Adrenal gland (tissue), 12 donors: Measurements from ENCODE around the gene TENM4. TPM values are rescaled to one million over a fixed set of nuclear protein-coding genes. Genes with fewer than 3 reads are reported as not detected.

Experiments
- DNase-seq, 7 donors: peaks; one replicate each; pipeline ENCODE4 v3.0.0-alpha.2; 2019 to 2020
- H3K27ac ChIP-seq, 5 donors: fragments of 200-600 bp; sonication (generic) in 4 of 5; 1 replicate in 3 of 5; 2 replicates in 2 of 5; pipeline versions ENCODE4 v1.5.1 to v1.8.0; 2016 to 2020; ENCODE audit warnings: mild to moderate bottlenecking in 1 of 5
- H3K27me3 ChIP-seq: fragments of 200-600 bp; 2 replicates; pipeline ENCODE4 v1.8.0; 2021
- H3K36me3 ChIP-seq, 2 donors: fragments of 200-600 bp; replicated peaks in 1 of 2; 1 replicate in 1 of 2; 2 replicates in 1 of 2; pipeline versions ENCODE4 v1.5.1 to v1.8.0; 2018 to 2022
- H3K4me1 ChIP-seq, 2 donors: fragments of 200-600 bp; replicated peaks in 1 of 2; 1 replicate in 1 of 2; 2 replicates in 1 of 2; pipeline versions ENCODE4 v1.5.1 to v1.8.0; 2018 to 2021
- H3K4me3 ChIP-seq, 4 donors: fragments of 200-600 bp; sonication (generic) in 3 of 4; one replicate each; pipeline ENCODE4 v1.5.1; 2016 to 2018
- H3K9me3 ChIP-seq, 3 donors: fragments of 200-600 bp; sonication (generic) in 1 of 3; replicated peaks in 1 of 3; 1 replicate in 2 of 3; 2 replicates in 1 of 3; pipeline versions ENCODE4 v1.5.1 to v1.8.0; 2016 to 2021
- POLR2A ChIP-seq, 2 donors: fragments of 450-650 bp; IDR thresholded peaks; one replicate each; pipeline ENCODE4 v1.6.1; 2017; ENCODE audit warnings: antibody characterized with exemption in 2 of 2, mild to moderate bottlenecking in 2 of 2, moderate library complexity in 1 of 2
- WGBS, 4 donors: extraction: QIAGEN DNeasy Blood & Tissue Kit in 2 of 4; methylation state at CpG; one replicate each; pipeline versions ENCODE4 v1.1.5 to v1.1.7; 2013 to 2017; 5-methylcytosine and 5-hydroxymethylcytosine counted together
- intact Hi-C, 2 donors: fragments of 100-400 bp; cut with DNase I; formaldehyde crosslinking; loops; one replicate each; pipeline versions ENCODE4 v1.14.1 to v1.15.0; 2022 to 2023
- polyA plus RNA-seq, 3 donors: library from polyadenylated mRNA; stranded (reverse); fragments of 200-250 nt in 2 of 3; fragments of 350-450 nt in 1 of 3; fragmentation: Illumina TruSeq in 1 of 3; extraction: RNeasy Lipid Tissue Mini Kit (QIAGEN cat#74804) in 1 of 3; gene quantifications; one replicate each; pipeline ENCODE4 v1.2.3, GENCODE V29; 2013 to 2014
- total RNA-seq, 9 donors: library from RNA; depleted of rRNA in 4 of 9; stranded (reverse); fragments of >200 nt in 4 of 9; fragments of 120-200 nt in 1 of 9; fragmentation: NEBNext Ultra II Directional in 1 of 9; extraction: Animal tissue kit (Norgen Biotek cat#: 25700) in 1 of 9; gene quantifications; one replicate each; pipeline versions ENCODE4 v1.1.0 to v1.2.4, GENCODE V29; 2013 to 2023
- TF ChIP-seq, protein P1 (sequence below), 6 experiments: fragments of 450-650 bp in 4 of 6; fragments of 200-600 bp in 2 of 6; sonication (generic) in 1 of 6; IDR thresholded peaks; 1 replicate in 5 of 6; 2 replicates in 1 of 6; pipeline versions ENCODE4 v1.5.1 to v1.8.0; 2016 to 2021; ENCODE audit warnings: antibody characterized with exemption in 6 of 6, mild to moderate bottlenecking in 2 of 6, moderate library complexity in 1 of 6
- donor health status: healthy with polysubstance abuse.
- donor health status: Bipolar disorder and iron deficiency.
- donor health status: DM: yes; HTN: yes; CAD: no.
- donor health status: DM: no; HTN: no; CAD: no.
- donor health status: DM: no; HTN: no; CAD: no.
- donor health status: DM: yes; HTN: yes; CAD: no.

TENM4 gene
- total and polyA plus RNA-seq, 12 donors, result 0.74 to 24.9 (median 6.7) TPM

DNA sequence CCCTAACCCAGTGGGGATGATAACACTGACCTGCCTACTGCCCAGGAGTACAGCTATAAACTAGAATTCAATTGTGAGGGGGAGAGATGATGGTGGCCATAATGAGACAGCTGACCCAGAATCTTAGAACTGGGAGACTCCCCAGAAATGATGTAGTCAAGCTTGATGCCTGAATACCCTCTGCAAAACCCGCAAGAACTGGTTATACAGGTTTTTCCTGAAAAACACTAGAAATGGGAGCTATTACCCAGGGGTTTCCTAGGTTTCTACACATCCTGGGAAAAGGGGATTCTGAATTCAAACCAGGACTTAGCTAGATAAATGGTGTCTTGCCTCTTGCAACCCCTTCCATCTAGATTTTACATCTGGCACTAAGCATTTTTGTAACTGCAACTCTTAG is 752.4 kb downstream of the TENM4 start:
- 77 to 93% (median 92%) methylated on average over 1 of the region's 1 CpG for WGBS, 4 donors
- DNase-seq, result no peak
- Histone ChIP-seq H3K4me1 (no peaks in the 10 kb centered on the region), H3K9me3 (no peaks in the 10 kb centered on the region), H3K36me3 (no peaks in the 10 kb centered on the region), H3K27me3 (no peaks in the 10 kb centered on the region), H3K4me3 (no peak overlapping the region), H3K27ac (no peak overlapping the region)
- intact Hi-C loops, result no loop called here
- TF ChIP-seq, protein P1, sequence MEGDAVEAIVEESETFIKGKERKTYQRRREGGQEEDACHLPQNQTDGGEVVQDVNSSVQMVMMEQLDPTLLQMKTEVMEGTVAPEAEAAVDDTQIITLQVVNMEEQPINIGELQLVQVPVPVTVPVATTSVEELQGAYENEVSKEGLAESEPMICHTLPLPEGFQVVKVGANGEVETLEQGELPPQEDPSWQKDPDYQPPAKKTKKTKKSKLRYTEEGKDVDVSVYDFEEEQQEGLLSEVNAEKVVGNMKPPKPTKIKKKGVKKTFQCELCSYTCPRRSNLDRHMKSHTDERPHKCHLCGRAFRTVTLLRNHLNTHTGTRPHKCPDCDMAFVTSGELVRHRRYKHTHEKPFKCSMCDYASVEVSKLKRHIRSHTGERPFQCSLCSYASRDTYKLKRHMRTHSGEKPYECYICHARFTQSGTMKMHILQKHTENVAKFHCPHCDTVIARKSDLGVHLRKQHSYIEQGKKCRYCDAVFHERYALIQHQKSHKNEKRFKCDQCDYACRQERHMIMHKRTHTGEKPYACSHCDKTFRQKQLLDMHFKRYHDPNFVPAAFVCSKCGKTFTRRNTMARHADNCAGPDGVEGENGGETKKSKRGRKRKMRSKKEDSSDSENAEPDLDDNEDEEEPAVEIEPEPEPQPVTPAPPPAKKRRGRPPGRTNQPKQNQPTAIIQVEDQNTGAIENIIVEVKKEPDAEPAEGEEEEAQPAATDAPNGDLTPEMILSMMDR (IDR thresholded peaks at IDR 0.05), result no peak
- no peak for TF ChIP-seq POLR2A (IDR thresholded peaks at IDR 0.05)

DNA sequence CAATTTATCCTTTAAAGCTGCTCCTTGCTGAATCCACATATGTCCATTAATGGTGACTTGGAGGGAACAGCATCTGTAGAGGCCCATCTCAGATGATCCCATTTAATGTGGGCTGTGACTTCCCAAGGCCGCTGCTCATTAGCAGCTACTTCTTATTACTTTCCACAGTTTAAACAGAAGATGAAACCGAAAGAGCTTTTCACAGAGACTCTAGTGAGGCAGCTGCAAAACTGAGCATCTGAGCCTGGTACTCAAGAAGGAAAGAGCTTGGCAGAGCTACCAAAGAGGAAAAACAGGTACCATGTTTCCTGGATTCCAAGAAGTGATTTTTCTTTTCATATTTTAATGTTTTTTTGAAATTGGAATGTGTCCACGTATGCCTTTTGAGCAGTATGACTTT is 755.7 kb downstream of the TENM4 start:
- 78 to 90% (median 86%) methylated on average over 3 of the region's 3 CpGs for WGBS, 4 donors
- H3K9me3 ChIP-seq, result no peaks in the 10 kb centered on the region
- no peaks in the 10 kb centered on the region for H3K27me3 ChIP-seq
- intact Hi-C loops, result no loop called here
- no peak overlapping the region for H3K4me3 ChIP-seq
- DNase-seq, result no peak
- H3K36me3 ChIP-seq, result no peaks in the 10 kb centered on the region
- H3K4me1 ChIP-seq, result no peaks in the 10 kb centered on the region
- TF ChIP-seq, protein P1 (IDR thresholded peaks at IDR 0.05), result no peak
- no peak for TF ChIP-seq POLR2A (IDR thresholded peaks at IDR 0.05)
- H3K27ac ChIP-seq, result no peak overlapping the region

DNA sequence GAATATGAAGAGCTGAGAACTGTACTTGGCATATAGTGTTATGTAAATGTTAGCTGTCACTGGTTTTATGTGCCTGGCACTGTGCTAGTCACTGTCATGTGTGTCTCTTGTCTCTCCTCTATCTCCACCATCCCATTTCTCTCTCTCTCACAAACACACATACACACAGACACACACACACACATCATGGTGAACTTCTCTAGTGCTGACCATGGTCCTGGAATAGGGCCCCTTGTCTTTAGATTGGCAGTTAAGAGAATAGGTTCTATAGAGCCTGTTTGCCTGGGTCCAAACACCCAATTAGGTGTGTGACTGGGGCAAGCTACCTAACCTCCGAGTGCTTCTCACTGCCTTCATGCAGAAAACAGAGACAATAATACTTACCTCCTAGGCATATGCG is 756.5 kb downstream of the TENM4 start:
- Histone ChIP-seq H3K4me3 (no peak overlapping the region), H3K4me1 (no peaks in the 10 kb centered on the region), H3K27me3 (no peaks in the 10 kb centered on the region), H3K36me3 (no peaks in the 10 kb centered on the region), H3K9me3 (no peaks in the 10 kb centered on the region), H3K27ac (no peak overlapping the region)
- TF ChIP-seq, protein P1 (IDR thresholded peaks at IDR 0.05), result no peak
- TF ChIP-seq POLR2A (IDR thresholded peaks at IDR 0.05), result no peak
- DNase-seq, result no peak
- 88 to 100% (median 92%) methylated on average over 2 of the region's 2 CpGs for WGBS, 4 donors
- intact Hi-C loops, result no loop called here

DNA sequence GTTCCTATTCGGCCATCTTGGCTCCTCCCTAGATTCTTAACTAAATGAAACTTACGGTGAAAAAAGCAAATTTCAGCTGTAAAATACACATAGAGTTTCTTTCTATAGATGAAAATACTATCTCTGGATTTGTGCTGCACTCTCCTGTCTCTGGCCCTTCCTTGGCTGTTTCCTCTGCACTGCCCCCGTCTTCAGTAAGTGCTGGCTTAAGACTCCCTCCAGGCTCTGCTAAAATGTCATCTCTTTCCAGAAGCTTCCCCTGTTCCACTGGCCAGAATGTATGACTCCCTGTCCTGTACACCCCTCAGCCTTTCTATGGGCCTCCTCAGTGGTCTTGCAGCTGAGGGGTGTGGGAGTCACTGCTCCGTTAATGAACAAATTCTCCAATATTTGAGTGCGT is 757.1 kb downstream of the TENM4 start:
- TF ChIP-seq, protein P1 (IDR thresholded peaks at IDR 0.05), result no peak
- Histone ChIP-seq H3K27me3 (no peaks in the 10 kb centered on the region), H3K27ac (no peak overlapping the region), H3K4me3 (no peak overlapping the region), H3K4me1 (no peaks in the 10 kb centered on the region), H3K9me3 (no peaks in the 10 kb centered on the region), H3K36me3 (no peaks in the 10 kb centered on the region)
- DNase-seq, result no peak
- 84 to 100% (median 90%) methylated on average over 5 of the region's 5 CpGs for WGBS, 4 donors
- intact Hi-C loops, result no loop called here
